Neural cell (in vitro differentiated cells): ENCODE data around the gene LRRC74B. TPM values are rescaled to one million over a fixed set of nuclear protein-coding genes. Genes with fewer than 3 reads are reported as not detected.

Source experiments
- H2AFZ ChIP-seq: fragments of 200-600, 300-800 bp; sonication (generic), shearing (Covaris generic); 2 replicates; pipeline ENCODE4 v1.6.0; 2014; ENCODE audit warnings: low read depth, mild to moderate bottlenecking, antibody characterized with exemption, low read length, moderate library complexity
- H3F3A ChIP-seq: fragments of 200-600 bp; shearing (Covaris generic); 2 replicates; pipeline ENCODE4 v1.6.1; 2016; ENCODE audit warnings: mild to moderate bottlenecking, moderate library complexity, mixed read lengths, antibody characterized with exemption, low read length; ENCODE audit not compliant: insufficient read depth, poor library complexity, severe bottlenecking
- H3K27ac ChIP-seq: fragments of 200-600, 300-800 bp; sonication (generic), shearing (Covaris generic); 2 replicates; pipeline ENCODE4 v1.5.1; 2014; ENCODE audit warnings: mild to moderate bottlenecking, low read length, moderate library complexity
- H3K27me3 ChIP-seq: fragments of 300-800, 200-600 bp; sonication (generic), shearing (Covaris generic); 2 replicates; pipeline ENCODE4 v1.6.0; 2014; ENCODE audit warnings: mild to moderate bottlenecking, low read depth, low read length, moderate library complexity; ENCODE audit not compliant: insufficient read depth
- H3K36me3 ChIP-seq: fragments of 300-800, 200-600 bp; sonication (generic), shearing (Covaris generic); 2 replicates; pipeline ENCODE4 v1.5.1; 2014; ENCODE audit warnings: mild to moderate bottlenecking, antibody characterized with exemption, low read length, moderate library complexity; ENCODE audit not compliant: insufficient read depth
- H3K4me2 ChIP-seq: fragments of 300-800, 200-600 bp; sonication (generic), shearing (Covaris generic); 2 replicates; pipeline ENCODE4 v1.6.0; 2014; ENCODE audit warnings: mild to moderate bottlenecking, low read length
- H3K4me3 ChIP-seq: fragments of 300-800, 200-600 bp; sonication (generic), shearing (Covaris generic); 2 replicates; pipeline ENCODE4 v1.5.1; 2014; ENCODE audit warnings: mild to moderate bottlenecking, low read length, moderate library complexity
- H3K79me2 ChIP-seq: fragments of 200-600 bp; shearing (Covaris generic); replicated peaks from 2 replicates; pipeline ENCODE4 v1.6.0; 2014; ENCODE audit warnings: mild to moderate bottlenecking, low read length, moderate library complexity; ENCODE audit not compliant: insufficient read depth
- H3K9ac ChIP-seq: fragments of 300-800, 200-600 bp; sonication (generic), shearing (Covaris generic); 2 replicates; pipeline ENCODE4 v1.6.1; 2016; ENCODE audit warnings: mild to moderate bottlenecking, low read length, mixed read lengths
- H3K9me2 ChIP-seq: fragments of 200-600 bp; shearing (Covaris generic); 2 replicates; pipeline ENCODE4 v1.6.1; 2016; ENCODE audit warnings: mild to moderate bottlenecking, low read length, mixed read lengths; ENCODE audit not compliant: insufficient read depth
- H3K9me3 ChIP-seq: fragments of 200-600, 300-800 bp; sonication (generic), shearing (Covaris generic); 2 replicates; pipeline ENCODE4 v1.6.1; 2016; ENCODE audit warnings: mild to moderate bottlenecking, mixed run types, low read length, moderate library complexity, mixed read lengths
- H4K20me1 ChIP-seq: fragments of 200-600 bp; shearing (Covaris generic); 2 replicates; pipeline ENCODE4 v1.6.1; 2016; ENCODE audit warnings: mild to moderate bottlenecking, mixed run types; ENCODE audit not compliant: insufficient read depth
- EP300 ChIP-seq: fragments of 450-650 bp; conservative IDR thresholded peaks from 2 replicates; pipeline ENCODE4 v1.6.1; 2014; ENCODE audit warnings: antibody characterized with exemption, mild to moderate bottlenecking, moderate library complexity; ENCODE audit not compliant: poor library complexity, severe bottlenecking
- EZH2 ChIP-seq: fragments of 200-600, 300-800 bp; shearing (Covaris generic), sonication (generic); IDR thresholded peaks from 2 replicates; pipeline ENCODE4 v1.6.1; 2014; ENCODE audit warnings: antibody characterized with exemption, low read length, borderline replicate concordance, mild to moderate bottlenecking; ENCODE audit not compliant: insufficient read depth, poor library complexity, severe bottlenecking
- MXI1 ChIP-seq: fragments of 450-650 bp; conservative IDR thresholded peaks from 2 replicates; pipeline ENCODE4 v1.6.1; 2014; ENCODE audit warnings: antibody characterized with exemption, mild to moderate bottlenecking; ENCODE audit not compliant: poor library complexity, severe bottlenecking
- POLR2AphosphoS5 ChIP-seq: IDR thresholded peaks from 2 replicates; pipeline ENCODE4 v1.6.1; 2012
- RAD21 ChIP-seq: fragments of 450-650 bp; conservative IDR thresholded peaks from 2 replicates; pipeline ENCODE4 v1.6.1; 2014; ENCODE audit warnings: antibody characterized with exemption, mild to moderate bottlenecking, moderate library complexity
- SMC3 ChIP-seq: fragments of 450-650 bp; conservative IDR thresholded peaks from 2 replicates; pipeline ENCODE4 v1.6.1; 2014; ENCODE audit warnings: antibody characterized with exemption, mild to moderate bottlenecking, moderate library complexity; ENCODE audit not compliant: poor library complexity
- TAF1 ChIP-seq: IDR thresholded peaks from 2 replicates; pipeline ENCODE4 v1.6.1; 2012; ENCODE audit warnings: low read depth
- polyA plus RNA-seq: library from polyadenylated mRNA; depleted of rRNA; stranded (reverse); fragments of >200 nt; gene quantifications from 2 replicates; pipeline ENCODE4 v1.2.3, GENCODE V29; 2014
- TF ChIP-seq, protein P1 (sequence below): IDR thresholded peaks from 2 replicates; pipeline ENCODE4 v1.6.1; 2012; ENCODE audit warnings: borderline replicate concordance
- TF ChIP-seq, protein P2 (sequence below): fragments of 450-650 bp; IDR thresholded peaks from 2 replicates; pipeline ENCODE4 v1.5.1; 2014; ENCODE audit warnings: antibody characterized with exemption, mild to moderate bottlenecking, moderate library complexity; ENCODE audit not compliant: poor library complexity, severe bottlenecking

The LRRC74B gene
- polyA plus RNA-seq, 1 donor from 2014 or later = not detected

DNA sequence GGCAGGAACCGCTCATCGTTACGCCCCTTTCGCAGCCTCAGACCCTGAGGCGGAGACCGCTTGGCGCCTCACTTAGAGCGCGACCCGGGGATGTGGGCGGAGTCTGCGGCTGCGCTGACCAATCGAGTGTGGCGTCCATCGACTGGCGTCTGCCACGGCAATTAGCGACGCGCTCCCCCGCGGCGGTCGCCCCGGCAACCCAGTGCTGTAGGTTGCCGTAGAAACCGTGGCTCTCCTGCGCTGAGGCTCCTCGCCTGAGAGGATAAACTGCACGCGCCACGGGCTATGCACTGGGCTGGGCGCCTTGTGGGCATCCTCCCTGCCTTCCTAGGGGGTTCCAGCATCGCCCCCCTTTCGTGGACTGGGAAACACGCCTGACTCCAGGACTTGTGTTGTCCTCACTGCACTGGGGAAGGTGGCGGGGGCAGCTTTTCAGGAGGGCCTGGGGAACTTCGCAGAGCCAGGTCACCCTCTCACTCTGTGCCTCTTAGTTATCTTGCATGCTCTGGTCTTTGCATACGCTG, 31.5 kb upstream of the LRRC74B start:
- Histone ChIP-seq H2AFZ (peak overlapping the region; percentile 35), H3K4me2 (peak overlapping the region; percentile 92), H3K27me3 (no peaks in the 10 kb centered on the region), H3F3A (peaks cover 3% of the 10 kb centered on the region), H3K4me3 (peak overlapping the region; percentile 80), H3K27ac (peak overlapping the region; percentile 92), H3K9ac (peak overlapping the region; percentile 84), H4K20me1 (no peaks in the 10 kb centered on the region), H3K79me2 (peaks cover 22% of the 10 kb centered on the region), H3K9me3 (no peaks in the 10 kb centered on the region), H3K9me2 (no peaks in the 10 kb centered on the region), H3K36me3 (no peaks in the 10 kb centered on the region)
- peak; percentile 83 for TF ChIP-seq POLR2AphosphoS5
- no peak for TF ChIP-seq EZH2
- TF ChIP-seq MXI1 = peak; percentile 96
- TF ChIP-seq, protein P1, sequence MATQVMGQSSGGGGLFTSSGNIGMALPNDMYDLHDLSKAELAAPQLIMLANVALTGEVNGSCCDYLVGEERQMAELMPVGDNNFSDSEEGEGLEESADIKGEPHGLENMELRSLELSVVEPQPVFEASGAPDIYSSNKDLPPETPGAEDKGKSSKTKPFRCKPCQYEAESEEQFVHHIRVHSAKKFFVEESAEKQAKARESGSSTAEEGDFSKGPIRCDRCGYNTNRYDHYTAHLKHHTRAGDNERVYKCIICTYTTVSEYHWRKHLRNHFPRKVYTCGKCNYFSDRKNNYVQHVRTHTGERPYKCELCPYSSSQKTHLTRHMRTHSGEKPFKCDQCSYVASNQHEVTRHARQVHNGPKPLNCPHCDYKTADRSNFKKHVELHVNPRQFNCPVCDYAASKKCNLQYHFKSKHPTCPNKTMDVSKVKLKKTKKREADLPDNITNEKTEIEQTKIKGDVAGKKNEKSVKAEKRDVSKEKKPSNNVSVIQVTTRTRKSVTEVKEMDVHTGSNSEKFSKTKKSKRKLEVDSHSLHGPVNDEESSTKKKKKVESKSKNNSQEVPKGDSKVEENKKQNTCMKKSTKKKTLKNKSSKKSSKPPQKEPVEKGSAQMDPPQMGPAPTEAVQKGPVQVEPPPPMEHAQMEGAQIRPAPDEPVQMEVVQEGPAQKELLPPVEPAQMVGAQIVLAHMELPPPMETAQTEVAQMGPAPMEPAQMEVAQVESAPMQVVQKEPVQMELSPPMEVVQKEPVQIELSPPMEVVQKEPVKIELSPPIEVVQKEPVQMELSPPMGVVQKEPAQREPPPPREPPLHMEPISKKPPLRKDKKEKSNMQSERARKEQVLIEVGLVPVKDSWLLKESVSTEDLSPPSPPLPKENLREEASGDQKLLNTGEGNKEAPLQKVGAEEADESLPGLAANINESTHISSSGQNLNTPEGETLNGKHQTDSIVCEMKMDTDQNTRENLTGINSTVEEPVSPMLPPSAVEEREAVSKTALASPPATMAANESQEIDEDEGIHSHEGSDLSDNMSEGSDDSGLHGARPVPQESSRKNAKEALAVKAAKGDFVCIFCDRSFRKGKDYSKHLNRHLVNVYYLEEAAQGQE = peak; percentile 47
- TF ChIP-seq, protein P2, sequence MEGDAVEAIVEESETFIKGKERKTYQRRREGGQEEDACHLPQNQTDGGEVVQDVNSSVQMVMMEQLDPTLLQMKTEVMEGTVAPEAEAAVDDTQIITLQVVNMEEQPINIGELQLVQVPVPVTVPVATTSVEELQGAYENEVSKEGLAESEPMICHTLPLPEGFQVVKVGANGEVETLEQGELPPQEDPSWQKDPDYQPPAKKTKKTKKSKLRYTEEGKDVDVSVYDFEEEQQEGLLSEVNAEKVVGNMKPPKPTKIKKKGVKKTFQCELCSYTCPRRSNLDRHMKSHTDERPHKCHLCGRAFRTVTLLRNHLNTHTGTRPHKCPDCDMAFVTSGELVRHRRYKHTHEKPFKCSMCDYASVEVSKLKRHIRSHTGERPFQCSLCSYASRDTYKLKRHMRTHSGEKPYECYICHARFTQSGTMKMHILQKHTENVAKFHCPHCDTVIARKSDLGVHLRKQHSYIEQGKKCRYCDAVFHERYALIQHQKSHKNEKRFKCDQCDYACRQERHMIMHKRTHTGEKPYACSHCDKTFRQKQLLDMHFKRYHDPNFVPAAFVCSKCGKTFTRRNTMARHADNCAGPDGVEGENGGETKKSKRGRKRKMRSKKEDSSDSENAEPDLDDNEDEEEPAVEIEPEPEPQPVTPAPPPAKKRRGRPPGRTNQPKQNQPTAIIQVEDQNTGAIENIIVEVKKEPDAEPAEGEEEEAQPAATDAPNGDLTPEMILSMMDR = no peak
- TF ChIP-seq EP300 = peak; percentile 81
- TF ChIP-seq TAF1 = no peak
- no peak for TF ChIP-seq SMC3
- TF ChIP-seq RAD21 = peak; percentile 37

DNA sequence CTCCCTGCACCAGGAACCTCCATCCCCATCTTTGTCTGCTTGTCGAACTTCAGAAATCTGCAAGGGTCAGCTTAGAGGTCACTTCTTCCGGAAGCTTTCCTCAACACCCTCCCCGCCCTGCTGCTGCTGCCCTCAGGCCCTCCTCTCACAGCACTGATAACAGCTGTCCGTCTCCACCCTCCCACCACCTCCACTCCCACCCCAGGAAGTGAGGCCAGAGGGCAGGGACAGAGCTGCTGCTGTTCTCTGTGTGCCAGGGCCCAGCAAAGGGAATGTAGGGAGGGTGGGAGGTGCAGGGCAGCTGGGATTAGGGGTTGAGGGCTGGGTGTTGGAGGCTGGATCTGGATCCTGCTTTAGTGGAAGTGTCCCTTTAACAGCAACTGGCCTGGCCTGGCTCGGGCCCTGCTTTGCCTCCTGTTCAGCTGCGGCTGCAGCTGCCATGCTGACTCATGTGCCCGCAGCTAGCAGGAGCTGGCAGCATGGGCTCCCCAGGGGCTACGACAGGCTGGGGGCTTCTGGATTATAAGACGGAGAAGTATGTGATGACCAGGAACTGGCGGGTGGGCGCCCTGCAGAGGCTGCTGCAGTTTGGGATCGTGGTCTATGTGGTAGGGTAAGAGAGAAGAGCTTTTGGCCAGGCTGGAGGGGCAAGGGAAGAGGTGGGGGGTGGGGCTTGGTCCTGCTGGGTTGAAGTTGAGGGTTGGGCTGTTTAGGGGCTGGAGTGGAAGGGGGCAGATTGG, 30.9 kb upstream of the LRRC74B start, which contains the start of gene P2RX6:
P2RX6 (plus strand) TSS at position 440 of the 740 bp plus-strand sequence; CDS start at position 450, 10 bp downstream.
- Histone ChIP-seq H2AFZ (peak within 1 kb of the TSS; percentile 35), H3K9ac (peak within 1 kb of the TSS; percentile 84), H3K9me2 (no peaks in the 10 kb centered on the region), H3K79me2 (peaks cover 22% of the 10 kb centered on the region), H3K4me2 (peak within 1 kb of the TSS; percentile 92), H3K36me3 (no peaks in the 10 kb centered on the region), H4K20me1 (no peaks in the 10 kb centered on the region), H3F3A (peaks cover 3% of the 10 kb centered on the region), H3K27ac (peak within 1 kb of the TSS; percentile 92), H3K27me3 (no peaks in the 10 kb centered on the region), H3K4me3 (peak within 1 kb of the TSS; percentile 80), H3K9me3 (no peaks in the 10 kb centered on the region)
- TF ChIP-seq TAF1 = no peak
- no peak for TF ChIP-seq MXI1
- no peak for TF ChIP-seq SMC3
- TF ChIP-seq, protein P1 = no peak
- no peak for TF ChIP-seq EP300
- no peak for TF ChIP-seq RAD21
- no peak for TF ChIP-seq EZH2
- TF ChIP-seq, protein P2 = no peak
- TF ChIP-seq POLR2AphosphoS5 = no peak
